AG04449 (cell line): ENCODE data around the gene VSTM2A.

Experiments used
- CTCF ChIA-PET: fragments of 350-600 bp; formaldehyde crosslinking; extraction: SDS; loops from one replicate; lab custom pipeline; 2021; ENCODE audit warnings: antibody characterized with exemption; lab: Yijun Ruan, JAX
- POLR2A ChIA-PET: fragments of 400-600, 350-600 bp; formaldehyde crosslinking; extraction: SDS; loops from one replicate; lab custom pipeline; 2020; ENCODE audit warnings: antibody characterized with exemption, inconsistent platforms; lab: Yijun Ruan, JAX
- DNase-seq: peaks from one replicate; pipeline ENCODE4 v3.0.0-alpha.2; 2010; ENCODE audit warnings: low read depth, low spot score
- H3K4me3 ChIP-seq: 2 replicates; pipeline ENCODE4 v1.5.1; 2011; ENCODE audit warnings: low read depth, mild to moderate bottlenecking, control low read depth, low read length
- CTCF ChIP-seq: IDR thresholded peaks from one replicate; pipeline ENCODE4 v1.5.1; 2011; ENCODE audit warnings: mild to moderate bottlenecking, moderate library complexity, low read length, control low read depth, inconsistent platforms; ENCODE audit not compliant: insufficient read depth; ENCODE audit errors: missing control alignments

Gene VSTM2A

DNA sequence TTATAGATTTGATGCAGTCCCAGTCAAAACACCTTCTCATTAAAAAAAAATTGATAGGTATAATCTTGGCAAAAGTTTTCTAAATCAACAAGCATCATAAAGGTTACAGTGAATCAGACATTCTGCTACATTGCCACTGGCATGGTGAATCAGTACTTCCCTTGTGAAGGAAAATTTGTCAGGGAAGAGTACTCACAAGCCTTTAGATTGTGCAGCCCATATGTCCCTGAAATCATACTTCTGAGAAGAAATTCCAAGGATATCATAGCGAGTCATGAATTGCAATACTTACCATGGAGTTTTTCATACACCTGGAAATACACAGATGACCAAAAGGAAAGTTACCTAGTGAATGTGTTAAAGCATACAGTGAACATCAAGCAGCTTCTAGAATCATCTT, 17.2 kb downstream of the VSTM2A start:
- ChIA-PET POLR2A (no interaction called here), CTCF (no interaction called here)
- H3K4me3 ChIP-seq: no peak overlapping the region
- TF ChIP-seq CTCF: no peak
- DNase-seq: no peak

DNA sequence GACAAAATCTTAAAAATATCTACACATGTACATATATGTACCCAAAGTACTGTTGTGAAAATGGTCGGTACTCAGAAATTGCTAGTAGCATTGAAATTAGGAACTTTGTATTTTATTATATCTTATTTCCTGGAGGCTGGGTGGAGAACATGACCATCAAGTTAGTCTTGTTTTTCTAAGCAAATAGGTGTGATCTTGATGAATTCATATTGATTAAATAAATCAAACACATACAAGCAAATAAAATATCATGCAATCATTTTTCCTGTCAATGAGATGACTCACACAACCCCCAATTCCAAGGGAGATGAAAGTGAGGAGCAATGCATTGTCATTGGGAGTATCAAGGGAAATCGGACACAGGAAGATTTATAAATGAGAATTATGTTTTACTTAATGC, 18.0 kb downstream of the VSTM2A start:
- no peak for DNase-seq
- CTCF ChIA-PET: no interaction called here
- no peak overlapping the region for H3K4me3 ChIP-seq
- no peak for TF ChIP-seq CTCF
- POLR2A ChIA-PET: no interaction called here

DNA sequence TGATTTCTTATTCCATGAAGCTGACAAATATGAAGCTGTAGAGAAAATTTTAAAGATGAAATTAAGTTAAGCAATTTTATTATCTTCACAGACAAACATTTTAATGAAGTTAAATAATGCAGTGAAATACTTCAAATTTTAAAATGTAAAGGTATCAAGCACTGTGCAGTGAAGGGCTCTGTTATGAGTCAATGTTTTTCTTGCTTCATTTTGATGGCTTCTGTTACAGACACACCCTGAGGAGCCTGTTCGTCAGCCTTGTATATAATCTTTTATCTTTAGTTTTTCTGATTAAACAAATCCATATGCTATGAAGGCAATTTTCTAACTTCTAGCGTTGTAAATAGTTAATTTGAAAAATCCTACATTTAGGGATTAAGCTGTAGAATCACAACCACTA, 18.5 kb downstream of the VSTM2A start:
- CTCF ChIA-PET: no interaction called here
- TF ChIP-seq CTCF: no peak
- DNase-seq: no peak
- POLR2A ChIA-PET: no interaction called here
- H3K4me3 ChIP-seq: no peak overlapping the region

DNA sequence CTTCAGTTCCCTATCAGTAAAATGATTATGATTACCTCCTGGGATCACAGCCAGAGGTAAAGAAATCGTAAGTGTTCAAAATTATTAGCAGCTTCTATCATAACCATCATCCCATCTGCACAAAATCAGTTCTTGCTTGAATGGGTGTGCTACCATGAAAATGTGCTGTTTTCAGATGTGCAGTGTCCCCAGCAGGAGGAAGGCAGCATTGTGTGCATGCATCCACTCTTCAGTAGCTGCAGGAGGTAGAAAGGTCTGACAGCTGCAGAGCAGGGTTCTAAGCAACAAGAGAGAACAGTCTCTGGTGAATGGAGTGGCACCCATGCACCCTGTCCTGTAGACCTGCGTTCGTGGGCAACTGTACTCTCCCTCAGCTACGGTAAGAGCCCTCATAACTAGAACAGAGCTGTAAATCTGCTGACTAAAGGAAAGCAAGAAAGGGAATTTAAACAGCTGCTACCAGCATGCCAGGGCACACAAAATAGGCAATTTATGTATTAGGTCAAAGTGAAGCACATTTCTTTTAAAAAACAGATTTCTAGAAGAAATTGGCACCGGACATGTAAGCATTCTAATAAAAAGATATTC, 21.2 kb downstream of the VSTM2A start:
- DNase-seq: no peak
- ChIA-PET POLR2A (no interaction called here), CTCF (no interaction called here)
- no peak for TF ChIP-seq CTCF
- H3K4me3 ChIP-seq: no peak overlapping the region

DNA sequence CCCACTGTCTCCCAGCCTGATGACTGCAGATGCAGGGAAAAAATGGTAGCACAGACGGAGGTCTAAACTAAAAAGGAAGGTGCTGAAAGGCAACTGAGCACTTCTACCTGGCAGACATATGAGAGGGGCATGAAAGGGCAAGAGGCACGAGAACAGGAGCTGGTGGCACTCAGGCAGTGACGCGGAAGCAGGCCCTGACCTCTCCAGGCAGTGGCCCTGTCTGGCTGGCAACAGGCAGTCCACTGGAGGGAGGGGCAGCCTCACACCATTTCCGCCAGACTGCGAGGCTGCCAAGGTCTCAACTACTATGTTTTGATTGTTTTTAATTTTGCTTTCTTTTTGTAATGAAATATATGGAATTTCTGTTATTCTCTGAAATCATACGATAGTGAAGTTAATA, 23.3 kb downstream of the VSTM2A start:
- POLR2A ChIA-PET: no interaction called here
- TF ChIP-seq CTCF: no peak
- no peak overlapping the region for H3K4me3 ChIP-seq
- DNase-seq: no peak
- CTCF ChIA-PET: no interaction called here

- CTCF ChIA-PET: no interaction called here
- no peak overlapping the region for H3K4me3 ChIP-seq
- POLR2A ChIA-PET: no interaction called here
- no peak for DNase-seq
- no peak for TF ChIP-seq CTCF
Measured at GRCh38 chr7:54581511-54581910, 39.3 kb downstream of the VSTM2A start.
